HuH-7 (cell line): ENCODE measurements around the gene PER1.
"Not testable (repeated sequence)": the region's sequence is repeated elsewhere in the genome, so short reads cannot be mapped to it uniquely, and the experiment has no call there.

ENCODE experiments used
- DNase-seq: peaks from one replicate; pipeline ENCODE4 v3.0.0; 2011; ENCODE audit warnings: low spot score

The PER1 gene

DNA sequence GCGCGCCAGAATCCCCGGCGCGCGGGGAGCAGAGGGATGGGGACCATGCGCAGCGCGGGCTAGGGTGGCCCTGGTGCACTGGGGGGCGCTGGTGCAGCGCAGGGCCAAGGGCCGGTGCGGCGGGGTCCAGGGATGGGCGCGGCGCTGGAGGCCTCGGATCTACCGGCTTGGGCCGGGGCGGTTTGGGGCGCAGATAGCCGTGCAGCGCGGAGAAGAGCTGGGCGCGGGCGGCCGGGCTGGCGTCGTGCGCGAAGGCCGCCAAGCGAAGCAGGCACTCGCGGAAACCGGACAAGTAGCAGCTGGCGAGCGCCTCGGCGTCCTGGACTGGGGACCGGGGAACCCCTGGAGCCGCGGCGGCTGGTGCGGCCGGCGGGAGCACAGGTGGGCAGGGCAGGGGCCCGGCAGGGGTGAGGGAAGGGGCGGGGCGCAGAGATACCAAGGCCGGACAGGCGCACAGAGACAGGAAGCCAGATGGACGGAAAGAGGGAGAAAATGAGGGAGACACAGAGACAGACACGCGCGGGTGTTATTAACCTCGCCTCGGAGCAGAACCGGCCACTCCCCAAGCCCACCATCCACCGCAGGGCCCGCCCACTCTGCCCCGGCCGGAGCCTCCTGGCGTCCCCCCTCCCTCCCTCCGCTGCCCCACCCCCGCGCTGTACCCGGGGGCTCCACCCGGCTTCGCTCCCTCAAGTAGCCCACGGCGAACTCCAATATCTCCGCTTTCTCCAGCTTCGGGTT is 30.4 kb downstream of the PER1 start:
- peak; percentile 62 for DNase-seq

DNA sequence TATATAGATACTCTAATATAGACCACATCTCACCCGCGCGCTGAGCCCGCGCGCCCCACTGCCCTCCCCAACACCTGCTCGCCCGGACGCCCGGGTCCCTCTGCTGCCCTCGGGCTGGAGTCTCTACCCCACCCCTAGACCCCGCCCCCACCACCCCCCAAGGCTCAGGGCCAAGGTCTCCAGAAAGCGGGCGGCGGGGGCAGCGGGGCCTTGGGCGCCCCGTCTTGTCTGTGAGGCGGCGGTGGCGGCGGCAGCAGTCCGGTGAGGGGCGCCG is 30.9 kb downstream of the PER1 start:
- DNase-seq, result no peak

DNA sequence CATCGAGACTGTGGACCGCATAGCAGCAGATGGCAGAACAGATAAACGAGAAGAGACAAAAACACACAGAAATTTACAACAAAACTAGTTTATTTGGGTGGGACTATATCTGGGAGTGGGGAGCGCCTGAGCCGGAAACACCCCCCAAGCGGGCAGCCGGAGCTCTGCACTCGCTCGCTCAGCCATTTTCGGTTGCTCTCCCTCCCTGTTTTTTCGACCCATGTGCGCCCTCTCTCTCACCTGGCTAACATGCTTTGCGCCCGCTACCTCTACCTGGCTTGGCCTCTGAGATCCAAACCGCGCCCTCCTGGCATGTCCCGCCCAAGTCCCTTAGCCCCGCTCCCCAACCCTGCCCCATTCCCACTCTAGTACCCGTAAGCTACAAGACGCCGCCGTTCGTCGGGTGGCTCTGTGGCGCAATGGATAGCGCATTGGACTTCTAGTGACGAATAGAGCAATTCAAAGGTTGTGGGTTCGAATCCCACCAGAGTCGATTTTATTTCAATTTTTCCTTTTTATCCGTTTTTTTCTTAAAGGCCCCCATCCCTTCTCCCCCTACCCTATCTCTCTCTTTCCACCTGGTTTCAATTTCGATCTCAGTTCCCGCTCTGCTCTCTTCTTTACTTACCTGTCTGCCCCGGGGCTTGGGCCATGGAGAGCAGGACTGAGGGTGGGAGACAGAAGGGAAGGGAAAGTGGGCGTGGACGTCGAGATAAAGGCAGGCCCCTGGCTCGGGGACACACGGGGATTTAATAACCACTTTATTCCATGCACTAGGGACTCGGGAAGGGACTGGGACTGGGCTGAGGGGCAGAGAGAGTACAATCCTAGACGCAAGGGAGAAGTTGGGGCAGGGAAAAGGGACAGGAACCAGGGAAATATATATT is 31.4 kb downstream of the PER1 start:
- DNase-seq, result peak; percentile 34

DNA sequence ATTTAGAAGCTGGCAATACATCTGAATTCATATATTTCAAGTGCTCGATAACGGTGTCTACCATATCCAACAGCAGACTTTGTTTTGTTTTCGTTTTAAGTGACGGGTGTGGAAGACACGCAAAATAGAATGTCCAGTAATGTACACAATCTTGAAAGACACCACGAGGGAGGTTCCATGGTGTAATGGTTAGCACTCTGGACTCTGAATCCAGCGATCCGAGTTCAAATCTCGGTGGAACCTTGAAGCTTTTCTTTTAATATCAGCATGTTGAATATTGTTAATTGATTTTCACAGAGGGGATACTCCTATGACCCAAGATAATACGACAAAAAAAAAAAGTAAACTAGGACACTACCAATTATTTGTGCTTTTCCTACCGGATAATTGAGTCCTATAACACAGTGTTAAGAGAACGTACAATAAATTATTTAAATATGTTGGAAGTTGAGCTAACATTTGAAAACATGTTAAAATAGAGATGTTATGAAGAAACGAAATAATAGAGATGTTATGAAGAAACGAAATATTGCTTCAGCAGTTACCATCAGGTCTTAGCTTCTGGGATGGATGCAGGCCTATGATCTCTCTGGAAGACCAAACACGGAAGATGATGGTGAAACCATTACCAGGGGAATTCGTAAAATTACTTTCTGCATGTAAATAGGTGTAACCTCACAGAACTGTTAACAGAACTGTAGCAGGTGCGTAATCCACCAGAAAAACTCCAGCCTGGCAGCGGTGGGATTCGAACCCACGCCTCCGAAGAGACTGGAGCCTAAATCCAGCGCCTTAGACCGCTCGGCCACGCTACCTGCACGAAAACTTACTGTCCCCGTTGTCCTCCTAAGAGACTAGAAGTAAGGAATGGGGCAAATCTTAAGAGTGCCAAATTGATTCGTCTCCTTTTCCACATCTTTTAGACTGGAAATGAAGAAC is 32.4 kb downstream of the PER1 start:
- DNase-seq, result peak; percentile 48

DNA sequence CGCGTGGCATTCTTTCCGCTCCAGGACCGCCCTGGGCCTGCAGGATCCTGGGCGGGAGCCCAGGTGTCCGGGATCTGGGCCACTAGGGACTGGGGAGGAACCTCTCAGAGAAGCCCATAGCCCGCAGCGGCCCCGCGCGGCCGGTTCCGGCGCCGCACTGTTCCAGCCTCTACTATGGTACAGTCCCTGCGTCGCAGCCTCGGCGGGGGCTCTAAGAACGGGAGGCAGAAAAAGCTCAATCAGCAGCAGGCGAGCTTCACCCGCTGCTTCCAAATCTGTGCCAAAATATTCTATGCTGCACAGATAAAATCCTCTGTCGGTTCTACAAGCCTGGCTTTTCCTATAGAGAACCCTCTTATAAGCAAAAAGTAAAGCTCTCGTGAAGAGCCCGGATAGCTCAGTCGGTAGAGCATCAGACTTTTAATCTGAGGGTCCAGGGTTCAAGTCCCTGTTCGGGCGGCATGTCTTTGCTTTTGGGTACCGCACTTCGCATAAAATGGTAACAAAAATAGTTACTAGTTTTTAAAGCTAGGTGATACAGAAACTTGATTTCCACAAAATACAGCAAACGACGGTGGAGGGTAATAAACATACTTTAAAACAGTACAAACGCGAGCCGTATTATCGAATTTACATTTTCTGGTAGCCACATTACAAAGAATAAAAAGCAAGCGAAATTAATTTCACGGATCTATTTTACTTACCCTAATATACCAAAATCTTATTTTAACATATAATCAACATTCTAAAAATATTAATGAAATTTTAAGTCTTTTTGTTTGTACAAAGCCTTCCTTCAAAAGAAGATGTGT is 33.2 kb downstream of the PER1 start:
- peak; percentile 75 for DNase-seq

DNA sequence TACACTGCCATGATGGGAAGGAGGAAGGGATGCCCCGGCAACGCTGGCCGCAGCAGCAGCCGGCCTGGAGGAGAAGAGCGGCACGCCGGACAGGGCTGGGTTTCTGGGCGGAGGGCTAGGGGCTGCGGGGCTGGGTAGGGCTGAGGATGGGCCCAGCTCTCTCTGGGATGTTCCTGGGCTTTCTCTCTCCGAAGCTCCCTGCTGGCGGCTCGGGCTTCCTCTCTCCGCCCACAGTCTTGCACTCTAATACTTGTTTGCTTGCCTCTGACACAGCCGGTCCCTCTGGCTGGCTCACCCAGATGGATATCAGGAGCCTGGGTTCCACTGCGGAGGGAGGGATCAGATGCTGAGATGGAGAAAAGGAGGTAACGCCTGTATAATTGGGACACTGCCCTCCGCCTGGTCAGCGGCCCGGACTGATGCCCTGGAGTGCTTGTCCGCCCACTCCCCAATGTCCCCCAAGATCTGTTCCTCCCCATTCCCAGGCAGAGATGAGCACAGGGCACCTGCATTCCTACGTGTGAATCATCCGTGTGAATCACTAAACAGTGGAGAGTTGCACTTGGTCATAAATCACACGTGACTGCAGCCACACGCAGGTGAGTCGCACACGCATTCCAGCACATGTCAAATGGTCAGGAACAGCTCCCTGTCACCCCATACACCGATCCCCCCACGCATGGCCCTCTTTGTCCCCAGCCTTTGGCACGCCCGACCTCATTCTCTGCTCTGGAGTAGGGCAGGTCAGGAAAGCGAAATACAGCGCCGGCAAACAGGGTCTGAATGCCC is 34.0 kb downstream of the PER1 start, which contains the start of gene ALOXE3:
Gene ALOXE3 (minus strand): TSS at position 535 of the 789 bp plus-strand sequence. CDS start 524 bp downstream, at position 11.
- DNase-seq, result peak; percentile 36

DNA sequence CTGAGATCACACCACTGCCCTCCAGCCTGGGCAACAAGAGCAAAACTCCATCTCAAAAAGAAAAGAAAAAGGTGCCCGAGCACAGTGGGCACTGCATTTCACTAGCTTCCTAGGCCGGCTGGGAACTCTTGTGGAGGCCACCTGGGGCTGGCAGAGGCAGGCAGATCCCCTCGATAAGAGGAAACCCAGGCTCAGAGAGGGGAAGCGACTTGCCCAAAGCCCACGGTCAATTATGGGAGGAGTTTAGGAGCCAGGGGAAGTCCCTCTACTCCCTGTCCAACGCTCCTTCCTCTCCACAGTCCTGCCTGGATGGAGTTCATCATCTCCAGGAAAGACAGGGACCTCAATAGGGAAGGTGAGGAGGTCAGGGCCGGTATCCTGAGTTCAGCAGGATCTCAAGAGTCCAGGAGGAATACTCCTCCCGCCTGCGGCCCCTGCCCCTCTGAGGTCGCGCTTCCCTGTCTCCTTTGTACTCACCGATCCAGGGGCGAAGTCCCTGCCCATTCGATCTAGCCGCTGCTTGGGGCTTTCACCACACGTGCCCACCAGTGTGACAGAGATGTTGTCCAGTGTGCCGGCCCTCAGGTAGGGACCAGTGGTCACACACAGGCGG is 34.7 kb downstream of the PER1 start:
- DNase-seq, result no peak

DNA sequence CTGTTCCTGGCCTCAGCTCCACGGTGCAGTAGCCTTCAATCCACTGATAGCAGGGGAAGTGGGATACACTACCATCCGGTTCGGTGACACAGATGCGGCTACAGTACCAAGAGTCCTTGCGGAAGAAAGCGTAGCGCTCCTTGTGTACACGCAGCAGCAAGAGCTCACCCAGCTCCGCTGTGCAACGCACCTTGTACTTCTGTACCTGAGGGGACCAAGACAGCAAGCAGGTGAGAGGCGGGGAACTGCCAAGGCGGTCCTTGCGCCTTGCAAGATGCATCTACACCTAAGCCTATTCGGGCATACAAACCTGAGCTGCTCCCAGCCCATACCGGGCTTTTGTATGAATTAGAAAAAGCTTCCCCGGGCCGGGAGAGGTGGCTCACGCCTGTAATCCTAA is 35.4 kb downstream of the PER1 start:
- no peak for DNase-seq

DNA sequence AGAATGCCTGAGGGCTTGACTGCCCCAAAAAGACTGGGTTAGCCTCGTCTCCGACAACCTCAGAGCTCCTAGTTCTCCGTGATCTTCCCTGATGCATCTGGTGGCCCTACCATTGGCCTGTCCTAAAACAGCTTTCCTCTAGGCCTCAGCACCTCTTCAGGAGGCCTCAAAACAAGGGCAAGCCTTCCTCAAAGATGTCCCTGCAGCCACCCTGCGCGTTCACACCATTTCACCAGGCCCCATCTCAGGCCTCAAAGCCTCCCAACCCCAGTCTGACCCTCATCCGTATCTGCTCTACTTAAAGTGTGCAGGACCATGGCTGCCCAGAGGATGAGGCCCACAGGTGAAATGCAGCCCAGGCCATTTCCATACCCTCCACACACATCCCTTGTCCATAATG is 41.3 kb downstream of the PER1 start:
- DNase-seq, result no peak

DNA sequence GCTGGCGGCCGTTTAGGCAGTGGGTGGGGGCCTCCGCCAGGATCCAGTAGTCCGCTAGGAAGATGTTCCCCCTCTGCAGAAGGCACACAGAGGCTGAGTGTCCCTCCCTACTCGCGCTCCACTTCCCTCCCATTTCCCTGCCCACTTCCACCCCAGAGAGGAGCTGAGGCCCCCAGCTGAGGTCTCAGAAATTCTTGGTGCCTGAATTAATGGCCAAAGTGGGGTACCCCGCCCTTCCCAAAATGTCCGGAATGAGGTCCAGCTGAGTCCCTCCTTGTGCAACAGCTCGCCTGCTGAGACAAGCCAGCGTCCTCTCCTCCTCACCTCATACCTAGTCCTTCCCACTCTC is 41.8 kb downstream of the PER1 start:
- no peak for DNase-seq

DNA sequence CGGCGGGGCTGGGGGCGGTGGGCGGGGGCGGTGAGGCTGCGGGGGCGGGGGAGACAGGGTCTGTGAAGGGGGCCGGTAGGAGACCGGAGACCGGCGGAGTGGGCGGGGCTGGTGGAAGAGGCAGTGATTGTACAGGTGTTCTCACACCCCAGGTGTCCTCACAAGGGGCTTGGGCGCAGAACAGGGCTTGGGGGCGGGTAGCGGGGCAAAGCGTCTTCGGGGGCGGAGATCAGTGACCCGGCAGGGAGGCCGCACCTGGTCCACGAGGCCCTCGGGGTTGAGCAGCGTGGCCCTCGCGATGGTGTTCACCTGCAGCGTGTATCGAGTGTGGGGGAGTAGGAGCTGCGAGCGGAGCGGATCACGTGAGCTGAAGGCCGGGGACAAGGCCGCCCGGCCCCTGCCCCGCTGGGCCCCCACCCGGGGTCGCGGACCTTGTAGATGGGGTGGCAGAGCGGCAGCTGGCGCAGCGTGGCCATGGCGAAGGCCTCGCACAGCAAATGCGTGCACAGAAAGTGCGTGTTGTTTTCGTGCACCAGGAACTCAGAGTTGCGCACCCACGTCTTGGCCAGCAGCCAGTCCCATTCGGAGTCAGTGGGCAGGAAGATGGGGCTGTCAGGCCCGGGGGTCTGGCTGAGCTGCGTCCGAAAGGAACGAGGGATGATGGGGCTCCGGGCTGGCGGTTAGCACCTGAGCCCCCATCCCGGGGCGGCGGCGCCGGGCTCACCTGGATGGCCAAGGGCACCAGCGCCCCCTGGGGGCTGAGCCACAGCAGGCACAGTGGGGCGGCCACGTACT is 42.3 kb downstream of the PER1 start:
- peak; percentile 74 for DNase-seq

DNA sequence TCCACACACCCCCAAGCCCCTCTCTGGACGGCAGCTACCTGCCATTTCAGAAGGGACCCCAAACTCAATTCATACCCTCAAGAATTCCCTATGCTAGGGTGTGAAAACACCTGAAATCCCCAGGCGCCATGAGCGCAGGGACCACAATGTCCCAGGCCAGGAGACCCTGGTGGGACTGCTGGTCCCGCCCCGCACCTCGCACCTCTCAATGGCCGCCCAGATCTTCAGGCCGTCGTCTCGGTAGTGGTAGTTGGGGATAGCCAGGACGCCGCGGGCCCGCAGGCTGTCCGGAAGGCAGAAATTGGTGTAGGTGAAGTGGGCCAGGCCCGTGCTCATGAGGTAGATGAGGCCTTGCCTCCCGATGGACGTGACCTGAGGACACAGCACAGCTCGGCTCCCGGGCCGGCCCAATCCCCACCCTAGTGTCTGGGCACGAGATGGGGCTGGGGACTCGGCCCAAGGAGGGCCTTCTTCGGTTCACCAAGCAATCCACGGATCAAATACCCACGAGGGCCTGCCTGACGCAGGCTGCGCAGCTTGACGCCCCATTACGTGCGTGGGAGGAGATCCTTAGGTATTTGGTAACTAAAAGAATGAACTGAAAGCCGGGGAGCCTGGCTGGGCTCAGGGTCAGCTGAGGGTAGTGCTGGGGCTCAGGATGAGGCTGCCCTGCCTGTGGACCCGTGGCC is 43.1 kb downstream of the PER1 start:
- no peak for DNase-seq

DNA sequence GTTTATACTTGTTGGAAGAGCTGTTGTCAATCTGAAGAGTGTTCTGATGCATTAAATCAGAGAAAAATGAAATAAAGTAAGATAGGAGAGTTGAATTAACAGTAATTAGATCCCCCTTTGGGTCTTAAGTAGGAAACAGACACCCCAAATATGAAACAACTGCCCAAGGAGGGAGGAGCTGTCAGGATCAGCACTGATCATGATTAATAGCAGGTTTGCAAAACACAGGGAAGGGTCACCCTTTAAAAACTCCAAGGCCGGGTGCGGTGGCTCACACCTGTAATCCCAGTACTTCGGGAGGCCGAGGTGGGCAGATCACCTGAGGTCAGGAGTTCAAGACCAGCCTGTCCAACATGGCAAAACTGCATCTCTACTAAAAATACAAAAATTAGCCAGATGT is 45.2 kb downstream of the PER1 start:
- DNase-seq, result not testable (repeated sequence)

DNA sequence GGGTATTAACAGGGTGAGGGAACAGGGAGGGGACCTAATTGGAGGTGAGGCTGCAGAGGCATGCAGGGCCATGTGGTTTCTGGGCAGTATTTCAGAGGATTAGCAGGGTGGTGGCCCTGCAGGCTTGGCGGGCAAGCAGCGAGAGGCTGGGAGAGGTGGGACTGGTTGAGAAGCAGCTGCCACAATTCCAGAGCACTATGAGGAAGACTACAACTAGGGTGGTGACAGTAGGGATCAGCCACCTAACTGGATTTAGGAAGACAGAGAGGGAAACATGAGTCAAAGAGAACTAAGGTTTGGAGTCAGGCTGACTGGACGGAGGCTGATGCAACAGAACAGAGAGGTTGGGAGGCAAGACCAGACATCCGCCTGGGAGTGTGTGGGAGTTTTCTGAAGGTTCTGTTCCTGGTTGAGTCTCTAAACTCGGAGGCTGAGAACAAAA is 46.2 kb downstream of the PER1 start:
- DNase-seq, result no peak

DNA sequence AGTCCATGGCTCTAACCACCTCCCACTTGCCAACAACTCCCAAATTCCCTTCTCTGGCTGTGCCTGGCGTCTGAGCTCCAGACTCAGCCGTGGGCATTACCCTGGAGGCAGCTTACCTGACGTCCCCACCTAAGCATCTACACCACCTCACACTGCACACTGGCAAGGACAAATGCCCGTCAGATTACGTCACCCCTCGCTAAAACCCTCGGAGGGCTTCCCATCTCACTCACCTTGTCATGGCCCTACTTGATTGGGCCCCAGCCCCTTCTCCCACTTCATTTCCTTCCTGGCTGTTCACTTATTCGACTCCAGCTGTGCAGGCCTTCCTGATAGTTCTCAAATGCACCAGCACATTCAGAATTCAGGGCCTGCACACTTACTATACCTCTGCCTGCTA is 47.3 kb downstream of the PER1 start:
- DNase-seq, result no peak

DNA sequence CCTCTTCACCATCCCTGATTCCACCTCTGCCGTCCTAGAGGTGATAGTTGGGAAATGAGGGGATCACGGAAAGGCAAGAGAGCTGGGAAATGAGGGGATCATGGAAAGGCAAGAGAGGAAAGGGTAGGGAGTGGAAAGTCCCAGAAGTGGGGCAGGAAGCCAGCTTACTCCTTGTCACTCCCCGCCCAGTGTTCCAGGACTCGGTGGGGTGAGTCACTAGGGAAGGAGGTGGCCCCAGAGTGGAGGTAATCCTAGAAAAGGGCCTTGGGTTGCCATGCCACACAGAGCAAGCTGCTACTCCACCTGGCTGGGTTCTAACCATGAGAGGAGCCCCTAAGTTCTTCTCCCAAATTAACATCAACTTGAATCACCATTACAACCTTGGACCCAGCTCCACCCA is 48.7 kb downstream of the PER1 start:
- no peak for DNase-seq

DNA sequence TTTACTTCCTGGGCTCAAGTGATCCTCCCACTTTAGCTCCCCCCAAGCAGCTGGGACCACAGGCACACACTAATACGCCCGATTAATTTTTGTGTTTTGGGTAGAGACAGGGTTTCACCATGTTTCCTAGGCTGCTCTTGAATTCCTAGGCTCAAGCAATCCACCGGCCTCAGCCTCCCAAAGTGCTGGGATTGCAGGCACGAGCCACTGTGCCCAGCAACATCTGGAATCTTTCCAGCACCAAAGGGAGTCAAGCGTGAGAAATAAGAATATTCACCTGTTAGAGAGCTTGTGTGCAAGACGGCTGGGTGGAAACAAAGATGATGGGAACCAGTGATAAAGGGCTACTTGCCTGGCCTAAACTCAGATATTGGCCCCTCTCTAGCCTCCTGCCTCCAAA is 50.5 kb downstream of the PER1 start:
- DNase-seq, result no peak

DNA sequence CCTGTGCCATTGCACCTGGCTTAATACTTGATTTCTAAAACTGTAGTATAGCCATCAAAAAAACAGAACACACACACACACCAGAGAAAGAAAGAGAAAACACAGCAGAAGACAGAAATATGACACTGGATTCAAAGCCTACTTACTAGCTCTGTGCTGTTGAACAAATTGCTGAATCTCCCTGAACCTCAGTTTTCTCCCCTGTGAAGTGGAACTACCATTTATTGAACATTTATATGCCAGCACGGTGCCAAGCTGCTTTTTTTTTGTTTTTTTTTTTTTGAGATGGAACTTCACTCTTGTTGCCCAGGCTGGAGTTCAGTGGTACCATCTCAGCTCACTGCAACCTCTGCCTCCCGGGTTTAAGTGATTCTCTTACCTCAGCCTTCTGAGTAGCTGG is 51.4 kb downstream of the PER1 start:
- DNase-seq, result no peak

DNA sequence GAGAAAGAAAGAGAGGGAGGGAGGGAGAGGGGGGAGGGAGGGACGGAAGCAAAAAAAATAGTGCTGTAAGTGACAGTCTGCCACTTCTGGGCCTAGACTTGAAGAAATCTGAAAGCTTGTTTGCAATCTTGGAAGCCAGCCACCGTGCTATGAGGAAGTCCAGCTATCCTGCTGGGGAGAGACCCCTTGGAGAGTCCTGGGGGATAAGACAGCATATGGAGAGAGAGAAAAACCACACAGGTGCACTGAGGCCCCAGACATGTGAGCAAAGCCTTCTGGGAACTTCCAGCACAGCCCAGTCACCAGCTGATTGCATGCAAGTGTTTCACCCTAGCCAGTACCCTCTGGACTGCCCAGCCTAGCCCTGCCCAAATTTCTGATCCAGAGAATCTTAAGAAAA is 52.1 kb downstream of the PER1 start:
- no peak for DNase-seq
